OCI-LY7 (cell line): Measurements from ENCODE around the gene FOXF2. TPM values are rescaled to one million over a fixed set of nuclear protein-coding genes. Genes with fewer than 3 reads are reported as not detected.

Experiments used
- BruUV-seq: library from RNA; stranded (reverse); fragments of 400-500 nt; replicated peaks from 2 replicates; lab custom pipeline; 2021; lab: Mats Ljungman, UMichigan
- CTCF ChIA-PET: fragments of 300-600 bp; sonication (Branson Sonifier 250); formaldehyde crosslinking; loops from one replicate; lab custom pipeline; 2022; ENCODE audit warnings: antibody characterized with exemption; ENCODE audit not compliant: unreplicated experiment; lab: Charles Lee
- POLR2A ChIA-PET: fragments of 300-600 bp; sonication (Branson Sonifier 250); formaldehyde crosslinking; loops from one replicate; lab custom pipeline; 2022; ENCODE audit warnings: antibody characterized with exemption; lab: Charles Lee
- DNase-seq: peaks from one replicate; pipeline ENCODE4 v3.0.0-alpha.2; 2015; ENCODE audit warnings: low spot score
- H2AFZ ChIP-seq: fragments of 200-600 bp; sonication (generic), shearing (Covaris generic); 2 replicates; pipeline ENCODE4 v1.6.1; 2014; ENCODE audit warnings: mild to moderate bottlenecking, antibody characterized with exemption, low read length, moderate library complexity
- H3K27ac ChIP-seq: fragments of 200-600 bp; sonication (generic); 2 replicates; pipeline ENCODE4 v1.5.1; 2014; ENCODE audit warnings: mixed run types, low read depth, mild to moderate bottlenecking, moderate library complexity, low read length, inconsistent platforms; ENCODE audit not compliant: poor library complexity, severe bottlenecking
- H3K36me3 ChIP-seq: fragments of 200-600 bp; sonication (generic); 2 replicates; pipeline ENCODE4 v1.6.1; 2014; ENCODE audit warnings: mild to moderate bottlenecking, antibody characterized with exemption, low read length, moderate library complexity, mixed read lengths; ENCODE audit not compliant: insufficient read depth
- H3K4me1 ChIP-seq: fragments of 200-600 bp; sonication (generic); 2 replicates; pipeline ENCODE4 v1.5.1; 2014; ENCODE audit warnings: mild to moderate bottlenecking, low read length; ENCODE audit not compliant: insufficient read depth, poor library complexity, severe bottlenecking
- H3K4me2 ChIP-seq: fragments of 200-600 bp; sonication (generic); 2 replicates; pipeline ENCODE4 v1.6.1; 2014; ENCODE audit warnings: mild to moderate bottlenecking, low read length
- H3K4me3 ChIP-seq: fragments of 200-600 bp; sonication (generic); 2 replicates; pipeline ENCODE4 v1.5.1; 2014; ENCODE audit warnings: mild to moderate bottlenecking, low read depth, low read length; ENCODE audit not compliant: poor library complexity, severe bottlenecking
- H3K79me2 ChIP-seq: fragments of 200-600 bp; sonication (generic); 2 replicates; pipeline ENCODE4 v1.6.1; 2016; ENCODE audit warnings: low read depth, mild to moderate bottlenecking, low read length, moderate library complexity, mixed read lengths; ENCODE audit not compliant: insufficient read depth
- H3K9me2 ChIP-seq: fragments of 200-600 bp; sonication (generic); 2 replicates; pipeline ENCODE4 v1.6.1; 2016; ENCODE audit warnings: mild to moderate bottlenecking, low read length, mixed read lengths; ENCODE audit not compliant: insufficient read depth
- H3K9me3 ChIP-seq: fragments of 200-600 bp; sonication (generic); 2 replicates; pipeline ENCODE4 v1.6.1; 2014; ENCODE audit warnings: mild to moderate bottlenecking, mixed run types, low read length, mixed read lengths
- H4K20me1 ChIP-seq: fragments of 200-600 bp; sonication (generic); 2 replicates; pipeline ENCODE4 v1.6.1; 2014; ENCODE audit warnings: mild to moderate bottlenecking, antibody characterized with exemption, low read length, moderate library complexity, mixed read lengths; ENCODE audit not compliant: insufficient read depth
- CTCF ChIP-seq: fragments of 200-600 bp; sonication (generic); conservative IDR thresholded peaks from 2 replicates; pipeline ENCODE4 v1.5.1; 2014; ENCODE audit warnings: mild to moderate bottlenecking, antibody characterized with exemption, low read length, moderate library complexity, mixed read lengths
- EZH2phosphoT487 ChIP-seq: fragments of 200-600 bp; sonication (generic); IDR thresholded peaks from 2 replicates; pipeline ENCODE4 v1.6.1; 2018; ENCODE audit warnings: low read depth, borderline replicate concordance, mild to moderate bottlenecking, mixed run types, antibody characterized with exemption, low read length, moderate library complexity, mixed read lengths
- intact Hi-C: fragments of 100-400 bp; cut with micrococcal nuclease; formaldehyde crosslinking; loops from one replicate; pipeline ENCODE4 v1.10.0; 2022; ENCODE audit not compliant: unreplicated experiment
- total RNA-seq, 2 experiments: library from RNA; depleted of rRNA in 1 of 2; stranded (reverse); fragments of >200 nt in 1 of 2; shearing (Covaris generic) in 1 of 2; gene quantifications; 2 replicates each; pipeline ENCODE4 v1.2.3, GENCODE V29; 2014 to 2022

Gene FOXF2
- total RNA-seq, 2 experiments from 2014 or later, result not detected

GRCh38 chr6:1384549-1385128 is 4.7 kb upstream of the FOXF2 start:
- no peak overlapping the region for H2AFZ ChIP-seq
- intact Hi-C loops, result no loop called here
- no peaks in the 10 kb centered on the region for H4K20me1 ChIP-seq
- H3K27ac ChIP-seq, result no peak overlapping the region
- H3K36me3 ChIP-seq, result no peaks in the 10 kb centered on the region
- TF ChIP-seq EZH2phosphoT487 (no peak), CTCF (no peak)
- CTCF ChIA-PET, result no interaction called here
- POLR2A ChIA-PET, result interaction anchor here (0.6 kb wide), 1 partner anchor 793 kb away, joined by 3 read pairs; no protein-coding TSS in a partner anchor
- no peak overlapping the region for H3K4me2 ChIP-seq
- no peak for DNase-seq
- H3K4me1 ChIP-seq, result no peaks in the 10 kb centered on the region
- no peaks in the 10 kb centered on the region for H3K79me2 ChIP-seq
- no TSS peak for BruUV-seq
- no peaks in the 10 kb centered on the region for H3K9me3 ChIP-seq
- H3K4me3 ChIP-seq, result no peak overlapping the region
- no peaks in the 10 kb centered on the region for H3K9me2 ChIP-seq

GRCh38 chr6:1385129-1386037 is 4.0 kb upstream of the FOXF2 start:
- intact Hi-C loops, result no loop called here
- no peak for TF ChIP-seq EZH2phosphoT487
- H3K27ac ChIP-seq, result no peak overlapping the region
- no peak overlapping the region for H2AFZ ChIP-seq
- POLR2A ChIA-PET, result no interaction called here
- no peaks in the 10 kb centered on the region for H3K79me2 ChIP-seq
- H4K20me1 ChIP-seq, result no peaks in the 10 kb centered on the region
- CTCF ChIA-PET, result no interaction called here
- H3K9me2 ChIP-seq, result no peaks in the 10 kb centered on the region
- H3K36me3 ChIP-seq, result no peaks in the 10 kb centered on the region
- DNase-seq, result no peak
- BruUV-seq, result no TSS peak
- no peak overlapping the region for H3K4me2 ChIP-seq
- no peaks in the 10 kb centered on the region for H3K9me3 ChIP-seq
- H3K4me1 ChIP-seq, result no peaks in the 10 kb centered on the region
- H3K4me3 ChIP-seq, result no peak overlapping the region

- H3K27ac ChIP-seq, result no peak overlapping the region
- no peaks in the 10 kb centered on the region for H3K36me3 ChIP-seq
- H3K79me2 ChIP-seq, result no peaks in the 10 kb centered on the region
- H3K4me3 ChIP-seq, result no peak overlapping the region
- TF ChIP-seq CTCF (no peak), EZH2phosphoT487 (no peak)
- H4K20me1 ChIP-seq, result no peaks in the 10 kb centered on the region
- H3K4me1 ChIP-seq, result no peaks in the 10 kb centered on the region
- H2AFZ ChIP-seq, result no peak overlapping the region
- H3K4me2 ChIP-seq, result no peak overlapping the region
- H3K9me3 ChIP-seq, result no peaks in the 10 kb centered on the region
- ChIA-PET CTCF (no interaction called here), POLR2A (no interaction called here)
- DNase-seq, result no peak
- H3K9me2 ChIP-seq, result no peaks in the 10 kb centered on the region
- intact Hi-C loops, result no loop called here
- BruUV-seq, result no TSS peak
Measured at GRCh38 chr6:1386038-1386709, 3.2 kb upstream of the FOXF2 start.
